CD4-positive, alpha-beta T cell treated with Interferon alpha-2 for 1 hour (primary cell): ENCODE measurements around the gene ZNF555.

Experiments used
- DNase-seq, 2 donors: peaks; one replicate each; pipeline ENCODE4 v3.0.0-alpha.2; 2020 to 2022

The ZNF555 gene

DNA sequence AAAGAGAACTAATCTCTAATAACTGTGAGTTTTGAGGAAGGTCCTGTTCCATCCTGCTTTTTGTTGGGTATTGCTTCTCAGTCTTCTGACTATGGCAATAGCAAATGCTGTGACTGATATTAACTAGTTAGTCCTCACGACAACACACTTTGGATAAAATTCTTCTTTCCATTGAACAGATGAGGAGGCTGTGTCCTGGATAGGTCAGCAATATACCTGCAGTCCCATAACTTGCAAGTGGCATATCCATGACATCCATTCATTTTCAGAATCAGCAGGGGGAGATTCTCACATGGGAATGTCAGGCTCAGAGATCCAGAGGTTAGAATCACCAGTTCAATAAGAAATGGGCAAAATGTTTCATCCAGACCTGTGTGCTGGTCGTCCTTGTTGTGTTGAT lies 14.3 kb upstream of the ZNF555 start:
- DNase-seq, result no peak

DNA sequence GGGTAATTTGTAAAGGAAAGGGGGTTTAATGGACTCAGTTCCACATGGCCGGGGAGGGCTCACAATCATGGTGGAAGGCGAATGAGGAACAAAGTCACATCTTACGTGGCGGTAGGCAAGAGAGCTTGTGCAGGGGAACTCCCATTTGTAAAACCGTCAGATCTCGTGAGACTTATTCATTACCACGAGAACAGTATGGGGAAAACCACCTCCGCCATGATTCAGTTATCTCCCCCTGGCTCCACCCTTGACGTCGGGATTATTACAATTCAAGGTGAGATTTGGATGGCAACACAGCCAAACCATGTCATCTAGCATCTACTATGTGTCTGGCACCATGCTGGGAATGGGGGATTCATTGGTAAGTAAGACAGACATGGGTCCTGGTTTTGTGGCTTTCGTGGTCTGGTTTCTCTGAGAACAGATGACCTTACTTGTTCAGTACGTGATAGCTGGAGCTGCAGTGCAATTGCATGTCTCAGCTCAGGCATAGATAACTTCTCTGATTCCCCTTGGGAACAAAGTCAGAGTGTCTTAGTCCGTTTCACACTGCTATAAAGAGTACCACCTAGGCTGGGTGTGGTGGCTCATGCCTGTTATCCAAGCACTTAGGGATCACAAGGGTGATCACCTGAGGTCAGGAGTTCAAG lies 13.3 kb upstream of the ZNF555 start:
- no peak for DNase-seq

DNA sequence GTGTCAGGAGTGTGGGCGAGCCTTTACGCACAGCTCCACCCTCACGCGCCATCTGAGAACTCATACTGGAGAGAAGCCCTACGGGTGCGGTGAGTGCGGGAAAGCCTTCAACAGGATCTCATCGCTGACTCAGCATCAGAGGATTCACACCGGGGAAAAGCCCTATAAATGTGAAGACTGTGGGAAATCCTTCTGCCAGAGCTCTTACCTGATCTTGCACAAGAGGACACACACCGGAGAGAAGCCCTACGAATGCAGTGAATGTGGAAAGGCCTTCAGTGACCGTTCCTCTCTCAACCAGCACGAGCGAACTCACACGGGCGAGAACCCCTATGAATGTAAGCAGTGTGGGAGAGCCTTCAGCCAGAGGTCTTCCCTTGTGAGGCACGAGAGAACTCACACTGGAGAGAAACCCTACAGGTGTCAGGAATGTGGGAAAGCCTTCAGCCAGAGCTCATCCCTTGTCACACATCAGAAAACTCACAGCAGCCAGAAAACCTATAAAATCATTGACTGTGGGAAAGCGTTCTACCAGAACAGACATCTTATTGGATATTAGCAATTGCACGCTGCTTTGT lies 6.9 kb upstream of the ZNF555 start:
- no peak for DNase-seq

DNA sequence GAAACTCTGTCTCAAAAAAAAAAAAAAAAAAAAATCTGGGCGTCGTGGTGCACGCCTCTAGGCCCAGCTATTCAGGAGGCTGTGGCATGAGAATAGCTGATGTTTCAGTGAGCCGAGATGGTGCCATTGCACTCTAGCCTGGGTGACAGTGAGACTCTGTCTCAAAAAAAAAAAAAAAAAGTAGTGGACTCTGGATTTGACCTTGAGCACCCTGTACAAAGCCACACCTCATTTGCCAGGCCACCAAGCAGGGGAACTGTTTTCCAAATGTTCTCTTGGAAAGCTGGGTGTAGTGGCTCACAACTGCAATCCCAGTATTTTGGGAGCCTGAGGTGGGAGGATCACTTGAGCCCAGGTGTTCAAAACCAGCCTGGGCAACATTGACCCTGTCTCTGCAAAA lies 3.8 kb upstream of the ZNF555 start:
- DNase-seq, result no peak

DNA sequence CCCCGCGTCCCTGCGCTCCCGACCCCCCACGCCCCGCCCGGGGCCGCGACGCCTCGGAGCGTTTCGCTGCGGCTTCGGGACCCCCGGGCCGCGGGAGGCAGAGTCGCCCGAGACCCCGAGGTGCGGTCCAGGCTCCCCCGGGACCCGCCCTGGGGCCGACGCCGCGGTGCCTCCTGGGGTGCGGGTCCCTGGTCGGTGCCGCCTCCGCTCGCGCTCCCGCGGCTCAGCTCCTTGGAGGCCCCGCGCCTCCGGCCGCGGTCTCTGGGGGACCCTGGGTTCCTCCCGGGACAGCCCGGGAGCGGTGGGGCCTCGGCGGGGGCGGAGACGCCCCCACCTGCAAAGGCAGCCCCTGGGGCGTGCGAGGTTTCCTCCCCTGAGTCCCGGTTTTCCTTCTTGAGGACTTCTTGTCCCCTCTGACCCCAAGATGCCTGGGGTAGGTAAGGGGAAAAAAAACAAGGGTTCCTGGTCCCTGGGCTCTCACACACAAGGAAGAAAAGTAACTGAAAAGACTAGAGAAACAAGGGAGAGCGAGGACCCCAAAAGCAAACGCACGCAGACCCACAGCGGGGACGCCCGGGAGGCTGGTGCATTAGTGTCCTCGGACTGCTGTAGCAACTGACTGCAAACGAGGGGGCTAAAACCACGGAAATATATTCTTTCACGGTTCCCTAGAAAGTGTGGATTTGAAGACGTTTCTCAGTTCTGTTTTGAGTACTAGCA lies 740 bp downstream of the ZNF555 start:
- no peak for DNase-seq

DNA sequence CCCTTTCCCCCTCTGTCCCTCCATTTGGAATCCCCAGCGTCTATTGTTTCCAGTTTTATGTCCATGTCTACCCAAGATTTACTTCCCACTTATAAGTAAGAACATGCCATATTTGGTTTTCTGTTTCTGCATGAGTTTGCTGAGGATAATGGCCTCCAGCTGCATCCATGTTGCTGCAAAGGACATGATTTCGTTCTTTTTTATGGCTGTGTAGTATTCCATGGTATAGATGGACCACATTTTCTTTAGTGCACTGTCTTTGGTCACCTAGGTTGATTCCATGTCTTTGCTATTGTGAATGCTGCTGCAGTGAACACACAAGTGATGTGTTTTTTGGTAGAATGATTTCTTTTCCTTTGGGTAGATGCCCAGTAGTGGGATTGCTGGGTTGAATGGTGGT lies 3.8 kb downstream of the ZNF555 start:
- no peak for DNase-seq

DNA sequence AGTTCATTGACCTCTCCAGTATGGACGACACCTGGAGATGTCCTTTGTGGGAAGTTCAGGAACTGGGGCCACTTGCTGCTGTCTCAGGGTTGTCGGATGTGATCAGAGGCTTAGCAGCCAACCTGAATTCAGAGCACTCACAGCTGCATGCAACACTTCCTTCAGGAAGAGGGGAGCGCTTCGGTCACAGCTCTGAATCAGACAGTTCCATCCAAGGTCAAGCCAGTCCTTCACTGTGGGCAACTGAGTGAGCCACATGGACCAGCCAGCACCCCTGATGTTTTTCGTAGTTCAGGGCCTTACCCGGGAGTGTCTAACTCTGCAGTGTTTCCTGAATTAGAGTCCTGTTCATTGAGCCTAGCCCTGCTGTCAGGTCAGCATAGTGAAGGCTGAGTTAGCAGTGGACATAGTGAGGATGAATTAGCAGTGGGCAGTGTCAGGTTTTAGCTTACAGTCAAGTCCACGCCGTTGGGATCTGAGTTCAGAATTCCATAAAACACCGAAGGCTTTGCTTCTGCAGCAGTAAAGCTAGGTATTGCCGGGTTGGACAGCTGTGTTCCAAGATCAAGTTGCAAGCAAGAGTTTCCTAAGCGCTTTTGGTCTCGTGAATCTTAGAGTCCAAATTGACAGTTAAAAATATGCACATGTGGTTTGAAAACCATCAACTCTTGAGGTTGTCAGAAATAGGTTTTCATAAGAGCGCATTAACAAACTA lies 5.1 kb downstream of the ZNF555 start:
- no peak for DNase-seq

DNA sequence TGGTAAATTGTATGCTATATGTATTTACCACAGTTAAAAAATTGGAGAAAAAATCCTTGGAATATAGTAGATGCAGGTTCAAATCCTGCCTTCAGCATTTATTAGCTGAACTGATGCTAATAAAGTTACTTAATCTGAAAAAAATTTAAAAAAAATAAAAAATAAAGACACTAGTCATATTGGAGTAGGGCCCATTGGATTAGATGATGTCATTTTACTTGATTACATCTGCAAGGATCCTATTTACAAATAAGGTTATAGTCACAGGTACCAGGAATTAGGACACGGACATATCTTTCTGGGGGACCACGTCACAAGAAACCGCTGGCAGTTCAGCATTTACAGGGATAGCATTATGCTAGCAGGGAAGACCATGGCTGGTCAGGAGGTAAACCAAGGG lies 6.2 kb downstream of the ZNF555 start:
- no peak for DNase-seq

DNA sequence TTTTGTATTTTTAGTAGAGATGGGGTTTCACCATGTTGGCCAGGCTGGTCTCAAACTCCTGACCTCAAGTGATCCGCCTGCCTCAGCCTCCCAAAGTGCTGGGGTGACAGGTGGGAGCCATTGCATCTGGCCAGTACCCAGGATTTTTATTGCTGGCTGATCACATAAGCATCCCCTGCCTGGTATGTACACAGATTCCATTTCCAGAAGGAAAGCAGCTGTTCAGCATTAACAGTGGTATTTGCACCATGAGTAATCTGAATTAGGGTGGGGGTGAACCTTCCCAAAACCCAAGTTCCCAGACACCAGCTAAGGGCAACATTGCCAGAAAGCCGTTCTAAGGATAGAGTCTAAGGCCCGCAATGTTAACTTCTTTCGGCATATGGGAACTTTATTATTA lies 7.3 kb downstream of the ZNF555 start:
- no peak for DNase-seq

DNA sequence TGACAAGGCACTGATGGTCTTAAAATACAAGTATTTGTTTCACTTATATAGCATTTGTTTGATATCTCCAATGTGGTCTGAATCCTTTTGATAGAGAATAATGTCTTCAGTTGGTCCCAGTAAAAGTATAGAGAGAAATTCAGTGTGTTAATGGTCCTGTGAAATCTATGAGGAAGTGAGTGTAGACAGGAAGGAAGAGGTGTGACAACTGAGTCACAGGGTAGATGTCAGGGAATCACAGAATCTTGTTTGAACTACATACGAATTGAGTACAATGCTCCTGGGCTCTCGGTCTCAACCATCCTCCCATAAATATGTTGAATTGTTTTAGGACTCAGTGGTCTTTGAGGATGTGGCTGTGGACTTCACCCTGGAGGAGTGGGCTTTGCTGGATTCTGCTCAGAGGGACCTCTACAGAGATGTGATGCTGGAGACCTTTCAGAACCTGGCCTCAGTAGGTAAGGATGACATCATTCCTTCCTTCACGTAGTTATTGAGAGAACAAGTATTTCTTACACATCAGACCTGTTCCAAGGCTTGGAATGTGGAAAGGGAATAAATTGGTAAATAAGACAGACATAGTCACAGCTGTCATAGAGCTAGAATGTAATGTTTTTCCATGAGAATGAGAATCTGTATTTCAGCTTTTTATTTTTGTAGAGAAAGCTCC lies 9.1 kb downstream of the ZNF555 start:
- no peak for DNase-seq

DNA sequence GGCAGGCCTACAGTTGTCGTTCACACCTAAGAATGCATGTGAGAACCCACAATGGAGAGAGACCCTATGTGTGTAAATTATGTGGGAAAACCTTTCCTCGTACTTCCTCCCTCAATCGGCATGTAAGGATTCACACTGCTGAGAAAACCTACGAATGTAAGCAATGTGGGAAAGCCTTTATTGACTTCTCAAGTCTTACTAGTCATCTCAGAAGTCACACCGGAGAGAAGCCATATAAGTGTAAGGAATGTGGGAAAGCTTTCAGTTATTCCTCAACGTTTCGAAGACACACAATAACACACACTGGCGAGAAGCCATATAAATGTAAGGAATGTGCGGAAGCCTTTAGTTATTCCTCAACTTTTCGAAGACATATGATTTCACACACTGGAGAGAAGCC lies 11.3 kb downstream of the ZNF555 start:
- DNase-seq, result no peak

DNA sequence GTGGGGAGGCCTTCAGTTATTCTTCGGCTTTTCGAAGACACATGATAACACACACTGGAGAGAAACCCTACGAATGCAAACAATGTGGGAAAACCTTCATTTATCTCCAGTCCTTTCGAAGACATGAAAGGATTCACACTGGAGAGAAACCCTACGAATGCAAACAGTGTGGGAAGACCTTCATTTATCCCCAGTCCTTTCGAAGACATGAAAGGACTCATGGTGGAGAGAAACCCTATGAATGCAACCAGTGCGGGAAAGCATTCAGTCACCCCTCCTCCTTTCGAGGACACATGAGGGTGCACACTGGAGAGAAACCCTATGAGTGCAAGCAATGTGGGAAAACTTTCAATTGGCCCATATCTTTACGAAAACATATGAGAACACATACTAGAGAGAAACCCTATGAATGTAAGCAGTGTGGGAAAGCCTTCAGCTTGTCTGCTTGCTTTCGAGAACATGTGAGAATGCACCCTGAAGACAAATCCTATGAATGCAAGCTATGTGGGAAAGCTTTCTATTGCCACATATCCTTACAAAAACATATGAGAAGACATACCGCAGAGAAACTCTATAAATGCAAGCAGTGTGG lies 11.8 kb downstream of the ZNF555 start:
- no peak for DNase-seq

DNA sequence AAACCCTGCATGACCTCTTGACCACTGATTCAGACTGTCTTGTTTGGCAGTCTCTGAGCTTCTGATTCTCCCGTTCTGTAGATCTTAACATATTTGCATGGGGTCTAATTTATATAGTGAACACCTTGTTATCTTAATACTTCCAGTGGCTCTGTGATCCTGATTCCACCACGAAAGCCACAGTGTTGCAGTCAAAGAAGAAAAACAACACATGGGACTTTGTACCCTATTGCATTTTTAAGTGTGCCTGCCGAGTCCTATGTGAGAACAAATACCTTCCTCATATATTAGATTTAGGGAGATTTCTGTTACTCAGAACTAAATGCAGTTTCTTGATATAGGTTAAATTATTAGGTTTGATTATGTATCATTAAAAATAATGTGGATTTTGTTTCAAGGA lies 13.6 kb downstream of the ZNF555 start:
- no peak for DNase-seq

DNA sequence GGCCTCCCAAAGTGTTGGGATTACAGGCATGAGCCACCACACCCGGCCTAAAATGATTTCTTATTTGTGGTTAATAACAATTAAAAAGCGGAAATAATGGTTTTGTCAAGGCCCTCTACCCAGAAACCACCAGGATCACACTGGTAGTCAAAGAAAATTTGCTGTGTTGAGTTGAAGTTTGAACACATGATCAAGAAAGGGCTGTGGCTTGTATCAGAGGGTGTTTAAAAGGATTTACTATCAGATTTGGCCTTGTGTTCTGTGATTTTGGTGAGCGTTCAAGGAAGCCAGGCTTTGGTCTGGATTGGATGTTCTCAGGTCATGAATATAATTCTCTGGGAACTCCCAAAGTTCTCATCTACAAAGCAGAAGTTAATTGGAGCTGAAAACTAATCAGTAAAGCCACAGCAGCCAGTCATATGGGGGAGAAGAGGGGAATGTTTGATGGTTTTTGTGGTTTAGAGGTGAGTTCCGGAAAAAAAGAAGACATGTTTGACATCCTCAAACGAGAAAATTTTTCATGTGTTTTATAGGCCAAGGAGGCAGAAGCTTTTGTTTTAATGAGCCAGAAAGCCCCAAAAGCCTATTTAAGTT lies 15.3 kb downstream of the ZNF555 start:
- peak; percentile 12 to 61 for DNase-seq

DNA sequence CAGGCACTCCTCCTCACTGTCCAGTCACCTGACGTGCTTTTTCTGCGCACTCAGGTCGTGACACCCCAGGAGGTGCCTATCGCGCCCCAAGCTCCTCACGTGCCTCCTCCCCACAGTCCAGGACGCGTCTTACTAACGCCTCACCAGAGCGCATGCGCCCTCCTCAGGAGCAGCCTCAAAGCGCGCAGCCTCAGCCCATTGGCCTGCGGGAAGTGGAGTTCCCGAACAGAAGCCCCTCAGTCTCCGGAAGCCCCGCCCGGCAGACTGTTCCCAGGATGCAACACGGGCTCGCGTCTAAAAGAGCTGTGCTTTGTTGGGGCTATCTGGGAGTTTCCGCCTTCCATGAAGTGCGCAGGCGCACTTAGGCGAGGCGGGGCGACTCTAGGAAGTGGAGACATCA lies 17.6 kb downstream of the ZNF555 start:
- no peak for DNase-seq

DNA sequence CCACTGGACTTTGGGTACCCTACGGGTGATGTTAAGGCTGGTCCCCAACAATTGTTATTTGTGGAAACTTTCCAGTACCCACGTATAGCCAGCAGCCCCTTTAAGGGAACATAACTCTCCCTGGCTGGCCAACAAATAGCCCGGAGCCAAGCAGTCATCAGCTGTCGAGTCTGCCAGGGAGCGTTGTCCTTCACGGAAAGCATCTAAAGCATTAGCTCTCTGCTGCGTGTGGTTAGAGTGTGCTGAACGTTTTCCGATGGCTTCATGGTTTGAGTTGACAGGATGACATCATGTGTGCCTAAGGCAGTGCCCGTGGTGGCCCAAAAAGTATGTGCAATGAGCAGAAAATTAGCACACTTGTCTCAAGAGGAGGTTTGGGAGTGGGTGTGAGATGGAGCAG lies 22.5 kb downstream of the ZNF555 start:
- DNase-seq, result no peak

DNA sequence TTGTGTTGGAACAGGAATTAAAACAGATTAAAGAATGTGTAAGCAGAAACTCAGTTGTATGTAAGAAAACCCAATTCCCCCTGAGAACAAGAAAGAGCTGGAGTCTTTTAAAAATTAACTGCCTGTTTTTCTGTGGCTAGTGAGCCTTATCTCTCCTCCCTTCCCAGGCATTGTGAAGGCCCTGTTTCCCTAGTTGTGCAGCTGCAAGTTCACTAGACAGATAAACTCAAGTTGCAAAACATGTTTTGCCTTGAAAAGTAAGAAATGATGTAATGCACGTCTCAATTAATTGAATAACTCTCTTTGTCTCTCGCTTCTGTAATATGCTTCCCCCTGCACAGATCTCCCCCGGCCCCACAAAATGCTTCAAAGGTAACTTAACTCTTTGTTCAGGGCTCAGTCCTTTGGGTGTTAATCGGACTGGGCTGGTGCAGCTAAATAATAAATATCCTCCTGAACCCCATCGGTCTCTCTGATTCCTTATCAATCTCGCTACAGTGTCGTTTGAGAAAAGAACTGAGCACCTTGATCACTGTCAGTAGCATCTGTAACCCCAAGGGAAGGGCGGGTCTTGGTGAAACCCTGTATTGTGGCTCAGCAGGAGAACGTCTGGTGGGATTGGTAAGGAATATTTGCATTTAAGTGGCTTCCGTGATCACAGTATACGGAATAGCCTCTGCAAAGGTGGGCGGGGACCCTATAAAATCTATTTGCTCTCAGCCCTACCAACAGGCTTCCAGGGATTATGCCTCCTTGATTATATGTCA lies 24.2 kb downstream of the ZNF555 start:
- DNase-seq, result no peak

DNA sequence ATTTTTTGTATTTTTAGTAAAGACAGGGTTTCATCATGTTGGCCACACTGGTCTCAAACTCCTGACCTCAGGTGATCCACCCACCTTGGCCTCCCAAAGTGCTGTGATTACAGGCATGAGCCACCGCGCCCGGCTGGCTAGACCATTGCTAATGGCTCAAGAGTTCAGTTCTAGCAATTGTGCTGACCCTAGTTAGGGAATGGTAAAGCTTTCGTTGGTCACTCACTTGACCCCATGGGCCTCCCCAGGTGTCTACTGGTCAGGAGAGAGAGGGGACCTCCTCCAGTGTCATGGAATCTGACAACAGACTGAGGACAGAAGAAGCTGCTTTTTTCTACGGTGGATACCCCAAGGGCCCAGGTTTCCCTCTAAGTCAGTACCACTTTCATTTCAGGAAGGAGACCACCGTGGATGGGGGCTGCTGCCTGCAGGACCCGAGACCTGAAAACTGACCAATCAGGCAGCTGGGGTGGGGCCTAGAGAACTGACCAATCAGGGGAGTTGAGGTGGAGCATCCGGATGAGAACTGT lies 25.3 kb downstream of the ZNF555 start:
- DNase-seq, result no peak

DNA sequence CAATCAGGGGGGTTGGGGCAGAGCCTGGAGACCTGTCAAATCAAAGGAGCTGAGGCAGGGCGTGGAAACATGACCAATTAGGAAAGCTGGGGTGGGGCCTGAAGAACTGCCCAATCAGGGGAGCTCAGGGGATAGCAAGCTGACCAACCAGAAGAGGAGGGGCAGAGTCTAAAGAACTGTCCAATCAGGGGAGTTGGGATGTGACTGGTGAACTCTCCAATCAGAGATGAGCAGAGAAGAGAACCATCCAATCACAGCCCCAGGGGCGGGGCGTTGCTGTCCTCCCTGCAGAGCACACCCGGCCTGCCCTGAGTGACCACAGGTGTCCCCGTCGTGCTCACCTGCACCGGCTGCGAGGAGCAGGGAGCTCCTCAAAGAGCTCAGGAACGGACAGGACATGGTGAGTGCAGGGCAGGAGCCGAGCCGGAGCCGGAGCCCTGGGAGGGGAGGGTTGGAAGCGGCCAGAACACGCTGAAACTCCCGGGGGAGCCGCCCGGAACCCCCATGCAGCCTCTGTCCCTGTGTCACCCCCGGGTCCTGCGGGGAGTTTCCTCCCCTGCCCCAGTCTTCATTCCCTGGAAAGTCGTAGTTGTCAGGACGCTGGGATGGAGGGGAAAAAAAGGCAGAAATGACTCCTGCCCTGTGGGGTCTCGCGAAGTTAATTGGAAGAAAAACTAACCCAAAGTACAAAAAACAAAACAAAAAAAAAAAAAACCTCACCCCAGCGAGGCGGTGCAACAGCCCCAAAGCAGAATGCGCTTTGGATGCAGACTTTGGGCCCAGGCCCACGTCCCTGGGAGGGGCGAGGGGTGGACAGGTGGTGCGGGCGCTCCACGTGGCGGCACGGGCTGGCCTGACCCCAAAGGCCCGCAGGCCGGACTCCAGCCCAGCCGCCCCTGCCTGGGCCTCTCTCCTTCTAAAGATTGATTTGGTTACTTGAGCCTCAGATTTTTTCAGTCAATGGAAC lies 26.0 kb downstream of the ZNF555 start, which contains the start of gene ZNF556:
TSS of gene ZNF556 (plus strand) at position 311 of the 967 bp plus-strand sequence. CDS start at position 398, 87 bp downstream.
- DNase-seq, result no peak

DNA sequence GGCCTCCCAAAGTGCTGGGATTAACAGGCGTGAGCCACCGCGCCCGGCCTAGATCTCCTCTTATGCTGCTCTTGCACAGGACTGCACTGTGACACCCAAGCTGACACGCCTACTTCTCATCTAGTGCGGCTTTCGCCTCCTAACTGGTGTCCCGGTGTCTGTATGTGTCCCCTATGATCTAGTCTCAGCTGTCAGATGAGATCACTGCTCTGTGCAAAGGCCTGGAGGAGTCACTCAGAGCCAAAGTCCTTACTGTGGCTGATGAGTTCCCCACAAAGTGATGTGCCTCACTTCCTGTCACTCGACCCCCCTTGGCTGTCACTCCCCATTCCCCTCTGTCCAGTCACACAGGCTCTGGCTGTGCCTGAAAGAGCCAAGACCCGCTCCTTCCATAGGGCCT lies 28.3 kb downstream of the ZNF555 start:
- no peak for DNase-seq
